H1 (cell line): ENCODE results near the gene TRDN. TPM values are rescaled to one million over a fixed set of nuclear protein-coding genes. Genes with fewer than 3 reads are reported as not detected.

Experiments used
- CTCF ChIA-PET: fragments of 300-600 bp; sonication (Branson Sonifier 250); formaldehyde crosslinking; loops from one replicate; lab custom pipeline; 2021; ENCODE audit not compliant: partially characterized antibody; lab: Charles Lee
- POLR2A ChIA-PET: fragments of 300-600 bp; sonication (Branson Sonifier 250); formaldehyde crosslinking; loops from one replicate; lab custom pipeline; 2021; ENCODE audit warnings: inconsistent platforms; ENCODE audit not compliant: partially characterized antibody; lab: Charles Lee
- DNase-seq, 2 experiments: peaks; one replicate each; pipeline versions ENCODE4 v3.0.0 to v3.0.0-alpha.2; 2010 to 2022; ENCODE audit warnings: low spot score in 2 of 2, low read depth in 1 of 2, mixed read lengths in 1 of 2
- FAIRE-seq: peaks from 2 replicates; lab custom pipeline; 2011; peaks lifted over from hg19 to GRCh38; lab: Jason Lieb, UNC
- H2AFZ ChIP-seq: 2 replicates; pipeline ENCODE4 v1.8.1; 2012; ENCODE audit warnings: low read length, inconsistent platforms
- H2AK5ac ChIP-seq: 2 replicates; pipeline ENCODE4 v1.6.1; 2013; ENCODE audit warnings: low read depth, low read length
- H2BK120ac ChIP-seq: replicated peaks from 2 replicates; pipeline ENCODE3; 2013; ENCODE audit warnings: low read depth, low read length, inconsistent platforms
- H2BK12ac ChIP-seq: 2 replicates; pipeline ENCODE4 v1.6.1; 2013; ENCODE audit warnings: low read depth, low read length
- H2BK15ac ChIP-seq: 2 replicates; pipeline ENCODE4 v1.6.1; 2013; ENCODE audit warnings: low read length
- H2BK20ac ChIP-seq: 2 replicates; pipeline ENCODE4 v1.6.1; 2013; ENCODE audit warnings: low read length
- H2BK5ac ChIP-seq: 2 replicates; pipeline ENCODE4 v1.6.1; 2013; ENCODE audit warnings: low read depth, low read length
- H3K14ac ChIP-seq: 2 replicates; pipeline ENCODE4 v1.6.1; 2013; ENCODE audit warnings: inconsistent platforms; ENCODE audit not compliant: insufficient read length
- H3K18ac ChIP-seq: 2 replicates; pipeline ENCODE4 v1.6.1; 2013; ENCODE audit warnings: low read length; ENCODE audit errors: extremely low read depth
- H3K23ac ChIP-seq: 2 replicates; pipeline ENCODE4 v1.6.1; 2013; ENCODE audit warnings: inconsistent platforms; ENCODE audit not compliant: insufficient read length
- H3K23me2 ChIP-seq: 2 replicates; pipeline ENCODE4 v1.6.1; 2013; ENCODE audit warnings: low read depth, low read length
- H3K27ac ChIP-seq: 2 replicates; pipeline ENCODE4 v1.6.1; 2011; ENCODE audit warnings: low read depth, low read length, inconsistent platforms
- H3K27me3 ChIP-seq, 4 experiments: replicated peaks in 1 of 4; 1 replicate in 1 of 4; 2 replicates in 3 of 4; pipeline versions ENCODE4 v1.6.1 to v1.8.1; 2011 to 2013; ENCODE audit warnings: low read length in 3 of 4, mild to moderate bottlenecking in 3 of 4, inconsistent platforms in 2 of 4, mixed read lengths in 2 of 4, moderate library complexity in 1 of 4; ENCODE audit not compliant: control insufficient read depth in 3 of 4, insufficient read depth in 3 of 4; ENCODE audit errors: extremely low read depth in 1 of 4
- H3K36me3 ChIP-seq, 4 experiments: 2 replicates each; pipeline versions ENCODE4 v1.6.1 to v1.8.1; 2011 to 2013; ENCODE audit warnings: mild to moderate bottlenecking in 4 of 4, low read length in 3 of 4, moderate library complexity in 2 of 4, control low read depth in 1 of 4, inconsistent platforms in 1 of 4; ENCODE audit not compliant: insufficient read depth in 4 of 4, control insufficient read depth in 2 of 4
- H3K4ac ChIP-seq: replicated peaks from 2 replicates; pipeline ENCODE3; 2013; ENCODE audit warnings: low read length, low read depth, mixed read lengths, inconsistent platforms; ENCODE audit not compliant: insufficient read length
- H3K4me1 ChIP-seq, 4 experiments: replicated peaks in 1 of 4; 1 replicate in 1 of 4; 2 replicates in 3 of 4; pipeline versions ENCODE4 v1.6.1 to v1.8.1; 2011 to 2013; ENCODE audit warnings: low read length in 3 of 4, inconsistent platforms in 2 of 4, mixed read lengths in 1 of 4; ENCODE audit not compliant: insufficient read depth in 4 of 4, control insufficient read depth in 3 of 4
- H3K4me2 ChIP-seq, 2 experiments: 2 replicates each; pipeline versions ENCODE4 v1.6.1 to v1.8.1; 2011 to 2013; ENCODE audit warnings: low read depth in 2 of 2, low read length in 2 of 2, control low read depth in 1 of 2, inconsistent platforms in 1 of 2, mild to moderate bottlenecking in 1 of 2; ENCODE audit not compliant: insufficient read depth in 1 of 2
- H3K4me3 ChIP-seq, 4 experiments: fragments of 200-600, 300-600 bp in 1 of 4; sonication (generic), shearing (Covaris generic), sonication (Bioruptor Twin) in 1 of 4; 2 replicates each; pipeline versions ENCODE4 v1.5.1 to v1.8.1; 2011 to 2016; ENCODE audit warnings: low read length in 4 of 4, low read depth in 3 of 4, control low read depth in 2 of 4, inconsistent platforms in 2 of 4, mild to moderate bottlenecking in 2 of 4, mixed read lengths in 1 of 4, moderate library complexity in 1 of 4; ENCODE audit not compliant: insufficient read depth in 2 of 4; ENCODE audit errors: extremely low read depth in 1 of 4
- H3K56ac ChIP-seq: replicated peaks from 2 replicates; pipeline ENCODE3; 2013; ENCODE audit warnings: low read depth, mild to moderate bottlenecking, mixed read lengths, low read length, inconsistent platforms; ENCODE audit not compliant: insufficient read length
- H3K79me1 ChIP-seq: 2 replicates; pipeline ENCODE4 v1.6.1; 2013; ENCODE audit warnings: low read depth, low read length, control low read depth
- H3K79me2 ChIP-seq, 2 experiments: 2 replicates each; pipeline versions ENCODE4 v1.6.1 to v1.8.1; 2012 to 2013; ENCODE audit warnings: low read length in 2 of 2, mild to moderate bottlenecking in 2 of 2, inconsistent platforms in 1 of 2; ENCODE audit not compliant: insufficient read depth in 2 of 2, control insufficient read depth in 1 of 2
- H3K9ac ChIP-seq, 4 experiments: replicated peaks in 1 of 4; 1 replicate in 1 of 4; 2 replicates in 3 of 4; pipeline versions ENCODE4 v1.6.1 to v1.8.1; 2011 to 2013; ENCODE audit warnings: low read depth in 3 of 4, low read length in 3 of 4, control low read depth in 2 of 4, mild to moderate bottlenecking in 2 of 4, moderate library complexity in 2 of 4, inconsistent platforms in 1 of 4; ENCODE audit errors: extremely low read depth in 1 of 4
- H3K9me3 ChIP-seq, 2 experiments: 2 replicates each; pipeline versions ENCODE4 v1.6.1 to v1.8.1; 2012 to 2013; ENCODE audit warnings: mild to moderate bottlenecking in 2 of 2, moderate library complexity in 2 of 2, control low read depth in 1 of 2, inconsistent platforms in 1 of 2, low read depth in 1 of 2, low read length in 1 of 2, mixed read lengths in 1 of 2; ENCODE audit not compliant: insufficient read depth in 2 of 2
- H4K20me1 ChIP-seq, 2 experiments: replicated peaks in 1 of 2; 2 replicates each; pipeline versions ENCODE3 to v1.8.1; 2011 to 2013; ENCODE audit warnings: inconsistent platforms in 2 of 2, low read length in 2 of 2, mild to moderate bottlenecking in 1 of 2; ENCODE audit not compliant: insufficient read depth in 2 of 2, control insufficient read depth in 1 of 2
- H4K5ac ChIP-seq: 2 replicates; pipeline ENCODE4 v1.6.1; 2013; ENCODE audit warnings: low read length, low read depth, mixed read lengths, inconsistent platforms; ENCODE audit not compliant: insufficient read length
- H4K8ac ChIP-seq: 2 replicates; pipeline ENCODE4 v1.8.0; 2013; ENCODE audit warnings: mild to moderate bottlenecking, moderate library complexity, low read length, inconsistent platforms; ENCODE audit not compliant: insufficient read depth; ENCODE audit errors: extremely low read depth
- H4K91ac ChIP-seq: replicated peaks from 2 replicates; pipeline ENCODE3; 2013; ENCODE audit warnings: low read length, mixed read lengths, inconsistent platforms; ENCODE audit not compliant: insufficient read length
- POLR2AphosphoS5 ChIP-seq: IDR thresholded peaks from 2 replicates; pipeline ENCODE4 v1.6.1; 2011; ENCODE audit warnings: low read depth, low read length
- SIX5 ChIP-seq: IDR thresholded peaks from 2 replicates; pipeline ENCODE4 v1.6.1; 2011; ENCODE audit warnings: mild to moderate bottlenecking, low read depth, low read length
- WGBS, 2 experiments: shearing (Covaris generic) in 1 of 2; methylation state at CpG; one replicate each; pipeline versions ENCODE4 v1.1.6 to v1.1.7; 2013 to 2015; ENCODE audit warnings: low lambda C conversion rate in 2 of 2, mixed read lengths in 2 of 2, inconsistent platforms in 1 of 2, low coverage in 1 of 2, missing lambda C conversion rate in 1 of 2; ENCODE audit not compliant: insufficient replicate concordance in 2 of 2, insufficient coverage in 1 of 2, insufficient read length in 1 of 2; ENCODE audit errors: extremely low coverage in 1 of 2, missing lambda C conversion rate in 1 of 2; 5-methylcytosine and 5-hydroxymethylcytosine counted together
- polyA plus RNA-seq, 7 experiments: library from polyadenylated mRNA; depleted of rRNA in 3 of 7; stranded (reverse) in 5 of 7; unstranded in 2 of 7; fragments of >200 nt in 5 of 7; fragments of 200-250 nt in 2 of 7; gene quantifications; 1 replicate in 5 of 7; 2 replicates in 1 of 7; 4 replicates in 1 of 7; pipeline versions ENCODE4 v1.2.1 to v1.2.3, GENCODE V29; 2011 to 2013; ENCODE audit warnings: missing spikeins in 2 of 7, mixed read lengths in 2 of 7
- total RNA-seq: library from RNA; stranded (reverse); fragmentation: NEBNext Ultra II Directional; extraction: Animal tissue kit (Norgen Biotek cat#: 25700); gene quantifications from 2 replicates; pipeline ENCODE4 v1.2.1, GENCODE V29; 2021

TRDN gene
- total and polyA plus RNA-seq, 2 of the 8 experiments (the other 6 are each of a cell fraction or from before 2014, with no cell fraction given), result 1.6 to 41.6 TPM

GRCh38 chr6:123551939-123552707 is 84.6 kb downstream of the TRDN start:
- TF ChIP-seq SIX5, result no peak
- TF ChIP-seq POLR2AphosphoS5, result no peak
- no peak overlapping the region for H3K4me3 ChIP-seq
- H4K5ac ChIP-seq, result no peak overlapping the region
- no peaks in the 10 kb centered on the region for H3K4me1 ChIP-seq
- no peaks in the 10 kb centered on the region for H3K79me2 ChIP-seq
- H2AK5ac ChIP-seq, result no peak overlapping the region
- H3K79me1 ChIP-seq, result no peaks in the 10 kb centered on the region
- H3K4ac ChIP-seq, result no peak overlapping the region
- no peaks in the 10 kb centered on the region for H3K9me3 ChIP-seq
- H3K27me3 ChIP-seq, result no peaks in the 10 kb centered on the region
- H2BK120ac ChIP-seq, result no peak overlapping the region
- no peak overlapping the region for H4K8ac ChIP-seq
- no peak overlapping the region for H3K4me2 ChIP-seq
- H3K23me2 ChIP-seq, result no peaks in the 10 kb centered on the region
- H2AFZ ChIP-seq, result no peak overlapping the region
- no peak overlapping the region for H3K56ac ChIP-seq
- no peak overlapping the region for H2BK20ac ChIP-seq
- H2BK15ac ChIP-seq, result no peak overlapping the region
- WGBS, 2 experiments, result 72% methylated on average over 4 of the region's 4 CpGs; no CpG with 5 or more reads in 1 of the 2 experiments
- H3K9ac ChIP-seq, result no peak overlapping the region
- H3K18ac ChIP-seq, result no peak overlapping the region
- H2BK12ac ChIP-seq, result no peak overlapping the region
- H3K23ac ChIP-seq, result no peak overlapping the region
- ChIA-PET POLR2A (interaction anchor here (1.1 kb wide), 1 partner anchor 9 kb away, joined by 4 read pairs; no protein-coding TSS in a partner anchor), CTCF (interaction anchor here (1.4 kb wide), 1 partner anchor 163 kb away, joined by 3 read pairs; no protein-coding TSS in a partner anchor)
- peaks cover 0 to 4% (median 0%) of the 10 kb centered on the region in 4 experiments; a peak in 1 of 8 replicates for H3K36me3 ChIP-seq
- no peaks in the 10 kb centered on the region for H4K20me1 ChIP-seq
- no peak overlapping the region for H2BK5ac ChIP-seq
- FAIRE-seq (no peak), DNase-seq (no peak)
- no peak overlapping the region for H3K27ac ChIP-seq
- no peak overlapping the region for H3K14ac ChIP-seq
- H4K91ac ChIP-seq, result no peak overlapping the region
